OCI-LY1 (cell line): ENCODE measurements around the gene GPR179.

ENCODE experiments used
- H2AFZ ChIP-seq: fragments of 200-600 bp; sonication (generic), shearing (Covaris generic); 2 replicates; pipeline ENCODE4 v1.6.0; 2014; ENCODE audit warnings: antibody characterized with exemption, mild to moderate bottlenecking, low read length
- H3F3A ChIP-seq: fragments of 200-600 bp; sonication (generic), shearing (Covaris generic); 2 replicates; pipeline ENCODE4 v1.6.0; 2014; ENCODE audit warnings: mild to moderate bottlenecking, antibody characterized with exemption, low read length, moderate library complexity; ENCODE audit not compliant: insufficient read depth
- H3K27ac ChIP-seq: fragments of 200-600 bp; sonication (generic); 2 replicates; pipeline ENCODE4 v1.5.1; 2014; ENCODE audit warnings: low read length, mixed run types, mild to moderate bottlenecking, low read depth; ENCODE audit not compliant: poor library complexity, severe bottlenecking
- H3K27me3 ChIP-seq: fragments of 200-600 bp; sonication (generic); 2 replicates; pipeline ENCODE4 v1.6.0; 2014; ENCODE audit warnings: antibody characterized with exemption, mild to moderate bottlenecking, low read length, moderate library complexity; ENCODE audit not compliant: insufficient read depth
- H3K36me3 ChIP-seq: fragments of 200-600 bp; sonication (generic); 2 replicates; pipeline ENCODE4 v1.6.1; 2014; ENCODE audit warnings: mild to moderate bottlenecking, antibody characterized with exemption, low read length, moderate library complexity, mixed read lengths; ENCODE audit not compliant: insufficient read depth
- H3K4me1 ChIP-seq: fragments of 200-600 bp; sonication (generic); 2 replicates; pipeline ENCODE4 v1.5.1; 2014; ENCODE audit warnings: mild to moderate bottlenecking, low read length, moderate library complexity; ENCODE audit not compliant: insufficient read depth, severe bottlenecking
- H3K4me2 ChIP-seq: fragments of 200-600 bp; sonication (generic), shearing (Covaris generic); 2 replicates; pipeline ENCODE4 v1.6.1; 2014; ENCODE audit warnings: low read length
- H3K4me3 ChIP-seq: fragments of 200-600 bp; sonication (generic); 2 replicates; pipeline ENCODE4 v1.5.1; 2014; ENCODE audit warnings: low read length, low read depth, mild to moderate bottlenecking, mixed read lengths; ENCODE audit not compliant: poor library complexity, severe bottlenecking
- H3K79me2 ChIP-seq: fragments of 200-600 bp; shearing (Covaris generic); 2 replicates; pipeline ENCODE4 v1.6.1; 2016; ENCODE audit warnings: mixed run types, low read length, mixed read lengths; ENCODE audit not compliant: insufficient read depth
- H3K9ac ChIP-seq: fragments of 200-600 bp; sonication (generic), shearing (Covaris generic); 2 replicates; pipeline ENCODE4 v1.6.1; 2014; ENCODE audit warnings: mild to moderate bottlenecking, low read length, mixed read lengths
- H3K9me2 ChIP-seq: fragments of 200-600 bp; sonication (generic), shearing (Covaris generic); 2 replicates; pipeline ENCODE4 v1.6.1; 2014; ENCODE audit warnings: low read depth, mild to moderate bottlenecking, low read length, mixed read lengths
- H3K9me3 ChIP-seq: fragments of 200-600 bp; shearing (Covaris generic); 2 replicates; pipeline ENCODE4 v1.6.1; 2014; ENCODE audit warnings: low read length, mixed read lengths
- H4K20me1 ChIP-seq: fragments of 200-600 bp; sonication (generic), shearing (Covaris generic); 2 replicates; pipeline ENCODE4 v1.6.0; 2016; ENCODE audit warnings: mild to moderate bottlenecking, low read length; ENCODE audit not compliant: insufficient read depth
- CTCF ChIP-seq: fragments of 200-600 bp; sonication (generic), shearing (Covaris generic); IDR thresholded peaks from 2 replicates; pipeline ENCODE4 v1.5.1; 2017; ENCODE audit warnings: mild to moderate bottlenecking, antibody characterized with exemption, low read length, moderate library complexity, mixed read lengths
- EZH2 ChIP-seq: fragments of 200-600 bp; sonication (generic), shearing (Covaris generic); IDR thresholded peaks from 2 replicates; pipeline ENCODE4 v1.8.0; 2017; ENCODE audit warnings: borderline replicate concordance, mixed run types, mild to moderate bottlenecking, antibody characterized with exemption, low read length, moderate library complexity, mixed read lengths

Gene GPR179

DNA sequence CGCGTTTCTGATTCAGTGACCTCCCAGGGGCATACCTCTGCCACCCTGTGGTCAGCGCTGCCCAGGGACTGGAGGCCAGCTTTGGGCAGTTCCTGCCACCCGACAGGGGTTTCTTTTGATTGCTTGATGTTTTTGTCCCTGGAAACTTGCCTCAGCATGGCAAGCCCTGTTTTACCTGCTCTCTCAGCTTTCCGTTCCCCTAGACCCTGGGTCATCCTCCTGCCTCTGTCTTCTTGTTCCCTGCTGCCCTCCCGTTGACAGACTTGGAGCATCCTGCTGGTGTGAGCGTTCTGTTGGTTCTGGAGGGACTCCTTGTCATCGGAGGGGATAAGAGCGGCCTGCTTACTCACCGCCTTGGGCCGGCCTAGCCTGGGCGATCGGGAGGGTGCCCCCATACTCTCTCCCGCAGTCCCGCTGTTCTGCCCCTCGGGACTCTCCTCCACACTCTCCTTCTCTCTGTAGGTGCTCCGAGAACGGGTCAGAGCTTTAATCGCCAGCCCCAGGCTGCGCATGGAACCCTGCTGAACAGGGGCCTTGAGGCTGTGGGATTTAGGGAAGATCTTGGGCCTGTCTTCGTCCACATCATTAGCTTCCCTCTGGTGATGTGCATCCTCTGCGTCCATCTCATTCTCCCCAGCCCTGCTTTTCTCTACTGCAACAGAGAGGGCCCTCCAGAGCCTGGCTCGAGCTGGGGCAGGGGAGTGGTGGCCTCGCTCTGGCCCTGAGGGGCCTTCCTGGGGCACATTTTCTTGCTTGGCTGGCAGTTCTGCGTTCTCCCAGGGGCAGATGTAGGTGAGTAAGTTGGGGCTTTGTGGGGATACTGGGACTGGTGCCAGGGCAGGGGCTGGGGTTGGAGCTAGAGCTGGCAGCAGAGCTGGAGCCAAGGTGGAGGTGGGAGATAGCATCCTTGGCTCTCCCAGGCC, 13.7 kb downstream of the GPR179 start:
- no peak overlapping the region for H3K4me2 ChIP-seq
- no peaks in the 10 kb centered on the region for H3K36me3 ChIP-seq
- no peak overlapping the region for H3K4me3 ChIP-seq
- H2AFZ ChIP-seq = no peak overlapping the region
- no peak overlapping the region for H3K27ac ChIP-seq
- no peaks in the 10 kb centered on the region for H3K27me3 ChIP-seq
- H3K9me3 ChIP-seq = no peaks in the 10 kb centered on the region
- peaks cover 8% of the 10 kb centered on the region for H3K4me1 ChIP-seq
- H3K79me2 ChIP-seq = no peaks in the 10 kb centered on the region
- H3F3A ChIP-seq = no peaks in the 10 kb centered on the region
- H3K9me2 ChIP-seq = no peaks in the 10 kb centered on the region
- H3K9ac ChIP-seq = no peak overlapping the region
- TF ChIP-seq CTCF (no peak), EZH2 (no peak)
- no peaks in the 10 kb centered on the region for H4K20me1 ChIP-seq

DNA sequence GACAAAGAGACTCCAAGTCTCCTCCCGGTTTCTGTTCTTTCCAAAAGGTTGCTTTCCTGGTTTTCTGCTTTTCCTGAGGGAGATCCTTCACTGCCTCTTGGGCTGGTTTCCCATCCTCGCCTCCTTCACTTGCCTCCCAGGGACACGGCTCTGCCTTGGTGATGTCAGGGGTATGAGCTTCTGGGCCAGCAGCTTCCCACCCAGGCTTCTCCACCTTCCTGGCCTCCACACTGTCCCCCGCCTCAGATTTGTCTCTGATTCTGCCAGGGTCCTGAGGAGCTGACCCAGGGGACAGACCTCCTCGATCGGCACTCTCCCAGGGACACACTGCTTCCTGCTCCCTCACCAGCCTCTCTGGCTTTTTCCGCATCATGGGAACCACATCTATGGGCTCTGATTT, 14.5 kb downstream of the GPR179 start:
- H3K36me3 ChIP-seq = 0 out of 2 replicates have a peak, but pooled peaks cover under 1% of the 10 kb centered on the region
- no peak overlapping the region for H2AFZ ChIP-seq
- H3K27ac ChIP-seq = no peak overlapping the region
- H3K79me2 ChIP-seq = no peaks in the 10 kb centered on the region
- no peaks in the 10 kb centered on the region for H3K9me2 ChIP-seq
- H3K27me3 ChIP-seq = no peaks in the 10 kb centered on the region
- no peak overlapping the region for H3K4me2 ChIP-seq
- H3F3A ChIP-seq = no peaks in the 10 kb centered on the region
- H3K4me3 ChIP-seq = no peak overlapping the region
- no peaks in the 10 kb centered on the region for H4K20me1 ChIP-seq
- H3K4me1 ChIP-seq = peaks cover 11% of the 10 kb centered on the region
- no peaks in the 10 kb centered on the region for H3K9me3 ChIP-seq
- no peak overlapping the region for H3K9ac ChIP-seq
- TF ChIP-seq CTCF (no peak), EZH2 (no peak)

GRCh38 chr17:38328620-38329019, 15.1 kb downstream of the GPR179 start:
- H3K4me1 ChIP-seq = peaks cover 11% of the 10 kb centered on the region
- H3F3A ChIP-seq = no peaks in the 10 kb centered on the region
- H3K9me2 ChIP-seq = no peaks in the 10 kb centered on the region
- no peaks in the 10 kb centered on the region for H3K79me2 ChIP-seq
- TF ChIP-seq EZH2 = no peak
- TF ChIP-seq CTCF = no peak
- no peaks in the 10 kb centered on the region for H4K20me1 ChIP-seq
- H3K27me3 ChIP-seq = no peaks in the 10 kb centered on the region
- no peak overlapping the region for H2AFZ ChIP-seq
- no peak overlapping the region for H3K9ac ChIP-seq
- H3K36me3 ChIP-seq = peaks cover 7% of the 10 kb centered on the region; the same call in 1 of the 2 replicates
- H3K27ac ChIP-seq = no peak overlapping the region
- no peak overlapping the region for H3K4me3 ChIP-seq
- no peak overlapping the region for H3K4me2 ChIP-seq
- no peaks in the 10 kb centered on the region for H3K9me3 ChIP-seq
